ENCODE measurements around the gene SLC26A11.

DNA sequence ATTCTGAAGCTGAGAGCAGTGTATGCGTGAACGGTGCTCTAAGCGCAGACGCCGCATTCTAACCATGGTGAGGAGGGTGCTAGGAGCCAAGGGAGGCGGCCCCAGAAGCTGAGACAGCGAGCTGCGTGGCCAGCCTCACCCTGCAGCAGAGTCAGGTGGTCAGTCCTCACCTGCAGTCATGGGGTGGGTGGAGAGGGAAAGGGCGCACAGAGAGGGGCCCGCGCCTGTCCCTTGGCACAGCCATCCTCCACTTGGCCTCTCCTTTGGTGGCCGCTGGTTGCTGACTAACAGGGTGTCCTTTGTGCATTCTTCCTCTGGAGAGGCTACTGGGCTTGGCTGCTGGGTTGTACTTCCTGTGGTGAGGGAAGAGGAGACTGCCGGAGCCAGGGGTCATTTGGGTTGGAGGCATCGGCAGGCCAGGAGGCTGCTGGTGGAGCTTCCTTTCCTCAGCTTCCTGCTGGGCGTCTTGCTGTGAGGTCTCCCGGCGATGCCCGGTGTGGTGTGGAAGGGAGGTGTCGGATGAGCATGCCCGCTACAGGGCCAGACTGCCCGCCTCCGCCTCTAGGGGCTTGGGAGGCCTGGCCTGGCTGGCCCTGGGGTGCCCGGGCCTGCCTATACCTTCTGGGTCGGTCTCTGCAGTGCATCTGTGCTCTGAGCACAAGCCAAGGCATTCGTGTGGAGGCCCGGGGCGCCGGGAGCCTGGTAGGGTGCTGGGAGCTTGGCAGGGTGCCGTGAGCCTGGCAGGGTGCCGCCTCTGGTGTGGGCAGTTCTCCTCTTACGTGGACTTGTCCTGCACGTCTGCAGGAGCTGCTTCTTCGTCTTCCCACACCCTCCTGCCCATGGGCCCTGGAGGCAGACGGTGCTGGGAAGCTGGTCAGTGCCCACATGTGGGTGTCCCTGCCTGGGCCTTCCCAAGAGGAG, 57.8 kb downstream of the SLC26A11 start:
- no peak for TF ChIP-seq USF2 (IDR thresholded peaks at IDR 0.05)
- TF ChIP-seq POLR2A (IDR thresholded peaks at IDR 0.05; ENCODE audit: low read length): no peak
- TF ChIP-seq, protein P1, sequence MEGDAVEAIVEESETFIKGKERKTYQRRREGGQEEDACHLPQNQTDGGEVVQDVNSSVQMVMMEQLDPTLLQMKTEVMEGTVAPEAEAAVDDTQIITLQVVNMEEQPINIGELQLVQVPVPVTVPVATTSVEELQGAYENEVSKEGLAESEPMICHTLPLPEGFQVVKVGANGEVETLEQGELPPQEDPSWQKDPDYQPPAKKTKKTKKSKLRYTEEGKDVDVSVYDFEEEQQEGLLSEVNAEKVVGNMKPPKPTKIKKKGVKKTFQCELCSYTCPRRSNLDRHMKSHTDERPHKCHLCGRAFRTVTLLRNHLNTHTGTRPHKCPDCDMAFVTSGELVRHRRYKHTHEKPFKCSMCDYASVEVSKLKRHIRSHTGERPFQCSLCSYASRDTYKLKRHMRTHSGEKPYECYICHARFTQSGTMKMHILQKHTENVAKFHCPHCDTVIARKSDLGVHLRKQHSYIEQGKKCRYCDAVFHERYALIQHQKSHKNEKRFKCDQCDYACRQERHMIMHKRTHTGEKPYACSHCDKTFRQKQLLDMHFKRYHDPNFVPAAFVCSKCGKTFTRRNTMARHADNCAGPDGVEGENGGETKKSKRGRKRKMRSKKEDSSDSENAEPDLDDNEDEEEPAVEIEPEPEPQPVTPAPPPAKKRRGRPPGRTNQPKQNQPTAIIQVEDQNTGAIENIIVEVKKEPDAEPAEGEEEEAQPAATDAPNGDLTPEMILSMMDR (IDR thresholded peaks at IDR 0.05): no peak

Data from A549 (cell line).